PC-9 (cell line): ENCODE measurements around the gene SHISA6. TPM values are rescaled to one million over a fixed set of nuclear protein-coding genes. Genes with fewer than 3 reads are reported as not detected.

ENCODE experiments used
- BruUV-seq: library from RNA; stranded (reverse); fragments of 400-500 nt; replicated peaks from 2 replicates; lab custom pipeline; 2021; lab: Mats Ljungman, UMichigan
- CTCF ChIA-PET: fragments of 300-600 bp; sonication (Branson Sonifier 250); formaldehyde crosslinking; loops from one replicate; lab custom pipeline; 2022; ENCODE audit warnings: antibody characterized with exemption; lab: Charles Lee
- POLR2A ChIA-PET: fragments of 300-600 bp; sonication (Branson Sonifier 250); formaldehyde crosslinking; loops from one replicate; lab custom pipeline; 2022; ENCODE audit warnings: antibody characterized with exemption; ENCODE audit not compliant: unreplicated experiment; lab: Charles Lee
- DNase-seq, 2 experiments: peaks; one replicate each; pipeline versions ENCODE4 v3.0.0 to v3.0.0-alpha.2; 2015 to 2022; ENCODE audit warnings: mixed read lengths in 1 of 2
- H2AFZ ChIP-seq: fragments of 200-600 bp; sonication (generic); 2 replicates; pipeline ENCODE4 v1.8.1; 2017; ENCODE audit warnings: antibody characterized with exemption
- H3F3A ChIP-seq: fragments of 200-600 bp; sonication (generic); 2 replicates; pipeline ENCODE4 v1.8.1; 2017; ENCODE audit warnings: antibody characterized with exemption, mild to moderate bottlenecking, low read depth; ENCODE audit not compliant: insufficient read depth
- H3K27ac ChIP-seq: fragments of 200-600 bp; sonication (generic); 2 replicates; pipeline ENCODE4 v1.6.1; 2016; ENCODE audit warnings: mixed run types
- H3K27me3 ChIP-seq: fragments of 200-600 bp; sonication (generic); 2 replicates; pipeline ENCODE4 v1.6.1; 2016; ENCODE audit warnings: low read depth, mixed run types; ENCODE audit not compliant: insufficient read depth
- H3K36me3 ChIP-seq: fragments of 200-600 bp; sonication (generic); 2 replicates; pipeline ENCODE4 v1.6.1; 2016; ENCODE audit warnings: low read depth, mixed run types
- H3K4me1 ChIP-seq: fragments of 200-600 bp; sonication (generic); replicated peaks from 2 replicates; pipeline ENCODE4 v1.6.1; 2016; ENCODE audit warnings: mixed run types; ENCODE audit not compliant: insufficient read depth
- H3K4me2 ChIP-seq: fragments of 200-600 bp; sonication (generic); 2 replicates; pipeline ENCODE4 v1.6.1; 2017; ENCODE audit warnings: mixed run types
- H3K4me3 ChIP-seq: fragments of 200-600 bp; sonication (generic); 2 replicates; pipeline ENCODE4 v1.6.1; 2016; ENCODE audit warnings: mixed run types
- H3K79me2 ChIP-seq: fragments of 200-600 bp; sonication (generic); 2 replicates; pipeline ENCODE4 v1.6.1; 2017; ENCODE audit warnings: low read depth, mixed run types
- H3K9me2 ChIP-seq: fragments of 200-600 bp; sonication (generic); 2 replicates; pipeline ENCODE4 v1.8.1; 2017; ENCODE audit warnings: mild to moderate bottlenecking; ENCODE audit not compliant: insufficient read depth
- H3K9me3 ChIP-seq: fragments of 200-600 bp; sonication (generic); 2 replicates; pipeline ENCODE4 v1.8.1; 2016; ENCODE audit warnings: low read depth; ENCODE audit not compliant: insufficient read depth
- H4K20me1 ChIP-seq: fragments of 200-600 bp; sonication (generic); 2 replicates; pipeline ENCODE4 v1.8.1; 2017; ENCODE audit not compliant: insufficient read depth
- CTCF ChIP-seq: fragments of 200-600 bp; sonication (generic); conservative IDR thresholded peaks from 2 replicates; pipeline ENCODE4 v1.6.1; 2017; ENCODE audit warnings: mixed run types, antibody characterized with exemption, mild to moderate bottlenecking, moderate library complexity
- EZH2 ChIP-seq: fragments of 200-600 bp; sonication (generic); IDR thresholded peaks from 2 replicates; pipeline ENCODE4 v1.8.0; 2017; ENCODE audit warnings: antibody characterized with exemption, low read depth
- intact Hi-C: fragments of 100-400 bp; cut with micrococcal nuclease; formaldehyde crosslinking; loops from one replicate; pipeline ENCODE4 v1.10.0; 2022; ENCODE audit not compliant: unreplicated experiment
- total RNA-seq: library from RNA; stranded (reverse); gene quantifications from 2 replicates; pipeline ENCODE4 v1.2.3, GENCODE V29; 2021

Gene SHISA6
- total RNA-seq, 1 experiment from 2014 or later, result not detected

- ChIA-PET POLR2A (no interaction called here), CTCF (no interaction called here)
- intact Hi-C loops, result no loop called here
- TF ChIP-seq CTCF (no peak), EZH2 (no peak)
- no peak overlapping the region for H3K27ac ChIP-seq
- H3K27me3 ChIP-seq, result peaks cover 20% of the 10 kb centered on the region; the same call in 1 of the 2 replicates
- H3K4me3 ChIP-seq, result no peak overlapping the region
- H3K36me3 ChIP-seq, result no peaks in the 10 kb centered on the region
- H3K4me2 ChIP-seq, result no peak overlapping the region
- no peaks in the 10 kb centered on the region for H3F3A ChIP-seq
- H3K4me1 ChIP-seq, result no peaks in the 10 kb centered on the region
- H2AFZ ChIP-seq, result no peak overlapping the region
- no TSS peak for BruUV-seq
- no peak for DNase-seq
- no peaks in the 10 kb centered on the region for H4K20me1 ChIP-seq
- no peaks in the 10 kb centered on the region for H3K79me2 ChIP-seq
- H3K9me2 ChIP-seq, result no peaks in the 10 kb centered on the region
- H3K9me3 ChIP-seq, result no peaks in the 10 kb centered on the region
Measured at GRCh38 chr17:11272191-11272590, 31.2 kb downstream of the SHISA6 start.

GRCh38 chr17:11273596-11273995 is 32.6 kb downstream of the SHISA6 start:
- POLR2A ChIA-PET, result no interaction called here
- DNase-seq, result no peak
- no peaks in the 10 kb centered on the region for H3K79me2 ChIP-seq
- no peaks in the 10 kb centered on the region for H3K9me2 ChIP-seq
- H4K20me1 ChIP-seq, result no peaks in the 10 kb centered on the region
- peaks cover 20% of the 10 kb centered on the region; the same call in 1 of the 2 replicates for H3K27me3 ChIP-seq
- TF ChIP-seq CTCF (no peak), EZH2 (no peak)
- BruUV-seq, result no TSS peak
- H3K4me1 ChIP-seq, result no peaks in the 10 kb centered on the region
- no peaks in the 10 kb centered on the region for H3K9me3 ChIP-seq
- no peaks in the 10 kb centered on the region for H3K36me3 ChIP-seq
- CTCF ChIA-PET, result no interaction called here
- H2AFZ ChIP-seq, result no peak overlapping the region
- no peaks in the 10 kb centered on the region for H3F3A ChIP-seq
- no peak overlapping the region for H3K4me2 ChIP-seq
- intact Hi-C loops, result no loop called here
- no peak overlapping the region for H3K4me3 ChIP-seq
- H3K27ac ChIP-seq, result no peak overlapping the region

GRCh38 chr17:11274106-11274505 is 33.1 kb downstream of the SHISA6 start:
- intact Hi-C loops, result no loop called here
- H3K9me2 ChIP-seq, result no peaks in the 10 kb centered on the region
- POLR2A ChIA-PET, result no interaction called here
- no peak overlapping the region for H3K27ac ChIP-seq
- no peaks in the 10 kb centered on the region for H3F3A ChIP-seq
- no peaks in the 10 kb centered on the region for H3K36me3 ChIP-seq
- CTCF ChIA-PET, result no interaction called here
- TF ChIP-seq CTCF (no peak), EZH2 (no peak)
- H4K20me1 ChIP-seq, result no peaks in the 10 kb centered on the region
- no peak overlapping the region for H2AFZ ChIP-seq
- H3K27me3 ChIP-seq, result peaks cover 20% of the 10 kb centered on the region; the same call in 1 of the 2 replicates
- no peaks in the 10 kb centered on the region for H3K4me1 ChIP-seq
- BruUV-seq, result no TSS peak
- H3K9me3 ChIP-seq, result no peaks in the 10 kb centered on the region
- no peak for DNase-seq
- no peaks in the 10 kb centered on the region for H3K79me2 ChIP-seq
- no peak overlapping the region for H3K4me2 ChIP-seq
- no peak overlapping the region for H3K4me3 ChIP-seq
